Measurements from ENCODE around the gene MYLK2. TPM values are rescaled to one million over a fixed set of nuclear protein-coding genes. Genes with fewer than 3 reads are reported as not detected.

MYLK2 gene
- total and polyA plus RNA-seq, 12 donors: 0.06 to 2.1 (median 0.24) TPM; not detected in 2

GRCh38 chr20:31859266-31859997 lies 40.3 kb downstream of the MYLK2 start:
- Histone ChIP-seq H3K4me3 (no peak overlapping the region), H3K27ac (no peak overlapping the region), H3K27me3 (peaks cover 0 to 48% (median 21%) of the 10 kb centered on the region in 7 donors), H3K4me1 (peaks cover 9 to 22% (median 17%) of the 10 kb centered on the region in 9 donors), H3K9me3 (no peaks in the 10 kb centered on the region), H3K36me3 (no peaks in the 10 kb centered on the region)
- intact Hi-C loops (cut with DNase I): loop anchor here in 7 of 10 donors (5.0 to 10.0 kb wide), 5 partner anchors 93 to 235 kb away; partner anchors contain the start of gene PDRG1 (in 1 of the 7)
- no peak for ATAC-seq
- no peak for DNase-seq
- no peak for TF ChIP-seq CTCF (IDR thresholded peaks at IDR 0.05)
- WGBS, 2 donors: 91 to 92% methylated on average over 5 of the region's 5 CpGs

- Histone ChIP-seq H3K9me3 (no peaks in the 10 kb centered on the region), H3K27ac (no peak overlapping the region), H3K4me1 (peaks cover 9 to 22% (median 17%) of the 10 kb centered on the region in 9 donors), H3K4me3 (peak overlapping the region in 1 of 10 donors; percentile 62), H3K27me3 (peaks cover 0 to 48% (median 18%) of the 10 kb centered on the region in 7 donors), H3K36me3 (no peaks in the 10 kb centered on the region)
- no peak for DNase-seq
- intact Hi-C loops (cut with DNase I): loop anchor here in 7 of 10 donors (5.0 to 10.0 kb wide), 5 partner anchors 92 to 235 kb away; partner anchors contain the start of gene PDRG1 (in 1 of the 7)
- no peak for ATAC-seq
- 60 to 71% methylated on average over 7 of the region's 7 CpGs for WGBS, 2 donors
- no peak for TF ChIP-seq CTCF (IDR thresholded peaks at IDR 0.05)
These were observed 40.8 kb downstream of the MYLK2 start for GRCh38 chr20:31859998-31860380.

- no peaks in the 10 kb centered on the region for H3K9me3 ChIP-seq
- no peak for TF ChIP-seq CTCF (IDR thresholded peaks at IDR 0.05)
- H3K4me1 ChIP-seq: peaks cover 9 to 22% (median 17%) of the 10 kb centered on the region in 9 donors
- intact Hi-C loops (cut with DNase I): no loop called here
- DNase-seq (no peak), ATAC-seq (peak in 7 of 8 donors; percentile 31 to 71 (median 57))
- peak overlapping the region; percentile 38 to 65 (median 59) for H3K4me3 ChIP-seq
- H3K27me3 ChIP-seq: peaks cover 0 to 48% (median 15%) of the 10 kb centered on the region in 7 donors
- no peaks in the 10 kb centered on the region for H3K36me3 ChIP-seq
- WGBS, 2 donors: 3 to 8% methylated on average over 15 of the region's 15 CpGs
- no peak overlapping the region for H3K27ac ChIP-seq
These were observed 41.4 kb downstream of the MYLK2 start for GRCh38 chr20:31860390-31861134.

GRCh38 chr20:31861135-31861384 lies 41.9 kb downstream of the MYLK2 start:
- peaks cover 0 to 48% (median 11%) of the 10 kb centered on the region in 7 donors for H3K27me3 ChIP-seq
- peaks cover 9 to 22% (median 17%) of the 10 kb centered on the region in 9 donors for H3K4me1 ChIP-seq
- intact Hi-C loops (cut with DNase I): no loop called here
- H3K36me3 ChIP-seq: no peaks in the 10 kb centered on the region
- peak overlapping the region in 1 of 10 donors; percentile 50 for H3K27ac ChIP-seq
- peak; percentile 5 to 48 (median 26) for ATAC-seq
- TF ChIP-seq CTCF (IDR thresholded peaks at IDR 0.05): no peak
- H3K4me3 ChIP-seq: peak overlapping the region; percentile 38 to 65 (median 59)
- no peaks in the 10 kb centered on the region for H3K9me3 ChIP-seq
- DNase-seq: no peak
- WGBS, 2 donors: 1% methylated on average over 20 of the region's 20 CpGs

All from heart right ventricle (tissue), 16 donors.